Adrenal gland (tissue), 12 donors: ENCODE results near the gene CEP112. TPM values are rescaled to one million over a fixed set of nuclear protein-coding genes. Genes with fewer than 3 reads are reported as not detected.

Experiments used
- DNase-seq, 7 donors: peaks; one replicate each; pipeline ENCODE4 v3.0.0-alpha.2; 2019 to 2020
- H3K27ac ChIP-seq, 5 donors: fragments of 200-600 bp; sonication (generic) in 4 of 5; 1 replicate in 3 of 5; 2 replicates in 2 of 5; pipeline versions ENCODE4 v1.5.1 to v1.8.0; 2016 to 2020; ENCODE audit warnings: mild to moderate bottlenecking in 1 of 5
- H3K27me3 ChIP-seq: fragments of 200-600 bp; 2 replicates; pipeline ENCODE4 v1.8.0; 2021
- H3K36me3 ChIP-seq, 2 donors: fragments of 200-600 bp; replicated peaks in 1 of 2; 1 replicate in 1 of 2; 2 replicates in 1 of 2; pipeline versions ENCODE4 v1.5.1 to v1.8.0; 2018 to 2022
- H3K4me1 ChIP-seq, 2 donors: fragments of 200-600 bp; replicated peaks in 1 of 2; 1 replicate in 1 of 2; 2 replicates in 1 of 2; pipeline versions ENCODE4 v1.5.1 to v1.8.0; 2018 to 2021
- H3K4me3 ChIP-seq, 4 donors: fragments of 200-600 bp; sonication (generic) in 3 of 4; one replicate each; pipeline ENCODE4 v1.5.1; 2016 to 2018
- H3K9me3 ChIP-seq, 3 donors: fragments of 200-600 bp; sonication (generic) in 1 of 3; replicated peaks in 1 of 3; 1 replicate in 2 of 3; 2 replicates in 1 of 3; pipeline versions ENCODE4 v1.5.1 to v1.8.0; 2016 to 2021
- POLR2A ChIP-seq, 2 donors: fragments of 450-650 bp; IDR thresholded peaks; one replicate each; pipeline ENCODE4 v1.6.1; 2017; ENCODE audit warnings: antibody characterized with exemption in 2 of 2, mild to moderate bottlenecking in 2 of 2, moderate library complexity in 1 of 2
- WGBS, 4 donors: extraction: QIAGEN DNeasy Blood & Tissue Kit in 2 of 4; methylation state at CpG; one replicate each; pipeline versions ENCODE4 v1.1.5 to v1.1.7; 2013 to 2017; 5-methylcytosine and 5-hydroxymethylcytosine counted together
- intact Hi-C, 2 donors: fragments of 100-400 bp; cut with DNase I; formaldehyde crosslinking; loops; one replicate each; pipeline versions ENCODE4 v1.14.1 to v1.15.0; 2022 to 2023
- polyA plus RNA-seq, 3 donors: library from polyadenylated mRNA; stranded (reverse); fragments of 200-250 nt in 2 of 3; fragments of 350-450 nt in 1 of 3; fragmentation: Illumina TruSeq in 1 of 3; extraction: RNeasy Lipid Tissue Mini Kit (QIAGEN cat#74804) in 1 of 3; gene quantifications; one replicate each; pipeline ENCODE4 v1.2.3, GENCODE V29; 2013 to 2014
- total RNA-seq, 9 donors: library from RNA; depleted of rRNA in 4 of 9; stranded (reverse); fragments of >200 nt in 4 of 9; fragments of 120-200 nt in 1 of 9; fragmentation: NEBNext Ultra II Directional in 1 of 9; extraction: Animal tissue kit (Norgen Biotek cat#: 25700) in 1 of 9; gene quantifications; one replicate each; pipeline versions ENCODE4 v1.1.0 to v1.2.4, GENCODE V29; 2013 to 2023
- TF ChIP-seq, protein P1 (sequence below), 6 experiments: fragments of 450-650 bp in 4 of 6; fragments of 200-600 bp in 2 of 6; sonication (generic) in 1 of 6; IDR thresholded peaks; 1 replicate in 5 of 6; 2 replicates in 1 of 6; pipeline versions ENCODE4 v1.5.1 to v1.8.0; 2016 to 2021; ENCODE audit warnings: antibody characterized with exemption in 6 of 6, mild to moderate bottlenecking in 2 of 6, moderate library complexity in 1 of 6
- donor health status: healthy with polysubstance abuse.
- donor health status: Bipolar disorder and iron deficiency.
- donor health status: DM: yes; HTN: yes; CAD: no.
- donor health status: DM: no; HTN: no; CAD: no.
- donor health status: DM: no; HTN: no; CAD: no.
- donor health status: DM: yes; HTN: yes; CAD: no.

The CEP112 gene
- total and polyA plus RNA-seq, 12 donors = 4.2 to 24.1 (median 9.6) TPM

DNA sequence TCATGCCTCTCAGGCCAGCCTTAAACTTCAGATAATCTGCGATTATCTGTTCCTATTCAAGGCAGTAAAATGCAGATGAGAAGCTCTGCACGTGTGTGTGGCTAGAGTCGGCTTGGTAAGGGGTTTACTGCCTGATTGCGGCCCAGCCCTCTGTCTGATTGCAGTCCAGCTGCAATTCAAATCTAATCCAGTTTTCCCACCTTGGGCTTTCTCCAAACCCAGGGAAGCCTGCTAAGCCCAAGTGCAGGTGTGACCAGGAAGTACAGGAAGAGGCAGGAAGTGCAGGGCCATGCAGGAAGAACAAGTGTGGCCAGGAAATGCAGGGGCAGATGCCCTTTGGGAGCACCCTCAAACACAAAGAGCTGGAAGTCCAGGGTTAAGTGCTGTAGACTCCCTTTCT lies 314.9 kb downstream of the CEP112 start:
- H3K36me3 ChIP-seq = no peaks in the 10 kb centered on the region
- intact Hi-C loops = no loop called here
- TF ChIP-seq, protein P1, sequence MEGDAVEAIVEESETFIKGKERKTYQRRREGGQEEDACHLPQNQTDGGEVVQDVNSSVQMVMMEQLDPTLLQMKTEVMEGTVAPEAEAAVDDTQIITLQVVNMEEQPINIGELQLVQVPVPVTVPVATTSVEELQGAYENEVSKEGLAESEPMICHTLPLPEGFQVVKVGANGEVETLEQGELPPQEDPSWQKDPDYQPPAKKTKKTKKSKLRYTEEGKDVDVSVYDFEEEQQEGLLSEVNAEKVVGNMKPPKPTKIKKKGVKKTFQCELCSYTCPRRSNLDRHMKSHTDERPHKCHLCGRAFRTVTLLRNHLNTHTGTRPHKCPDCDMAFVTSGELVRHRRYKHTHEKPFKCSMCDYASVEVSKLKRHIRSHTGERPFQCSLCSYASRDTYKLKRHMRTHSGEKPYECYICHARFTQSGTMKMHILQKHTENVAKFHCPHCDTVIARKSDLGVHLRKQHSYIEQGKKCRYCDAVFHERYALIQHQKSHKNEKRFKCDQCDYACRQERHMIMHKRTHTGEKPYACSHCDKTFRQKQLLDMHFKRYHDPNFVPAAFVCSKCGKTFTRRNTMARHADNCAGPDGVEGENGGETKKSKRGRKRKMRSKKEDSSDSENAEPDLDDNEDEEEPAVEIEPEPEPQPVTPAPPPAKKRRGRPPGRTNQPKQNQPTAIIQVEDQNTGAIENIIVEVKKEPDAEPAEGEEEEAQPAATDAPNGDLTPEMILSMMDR (IDR thresholded peaks at IDR 0.05) = no peak
- no peak for TF ChIP-seq POLR2A (IDR thresholded peaks at IDR 0.05)
- 77 to 86% (median 80%) methylated on average over 4 of the region's 4 CpGs for WGBS, 4 donors
- no peak for DNase-seq
- no peaks in the 10 kb centered on the region for H3K27me3 ChIP-seq
- H3K9me3 ChIP-seq = no peaks in the 10 kb centered on the region
- no peak overlapping the region for H3K4me3 ChIP-seq
- no peaks in the 10 kb centered on the region for H3K4me1 ChIP-seq
- no peak overlapping the region for H3K27ac ChIP-seq

DNA sequence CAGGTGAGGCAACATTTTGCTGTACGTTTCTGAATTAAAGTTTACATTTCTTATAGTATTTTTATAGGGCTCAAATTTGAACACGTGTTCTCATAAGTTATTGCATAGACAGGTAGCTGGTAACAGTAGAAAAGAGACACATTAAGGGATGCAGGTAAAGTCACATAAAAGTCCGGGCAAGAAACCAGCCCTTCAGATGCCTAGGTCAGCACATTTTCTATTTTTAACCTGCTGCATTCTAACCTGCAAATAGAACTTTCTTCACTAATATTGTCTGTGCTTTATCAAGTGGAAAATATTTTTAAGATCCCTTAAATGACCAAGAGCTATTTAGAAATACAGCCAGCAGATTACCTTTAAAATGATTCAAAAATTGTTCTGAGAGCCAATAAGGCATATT lies 323.1 kb downstream of the CEP112 start:
- WGBS, 4 donors = 71 to 91% (median 83%) methylated on average over 3 of the region's 3 CpGs
- Histone ChIP-seq H3K4me3 (no peak overlapping the region), H3K36me3 (no peaks in the 10 kb centered on the region), H3K9me3 (no peaks in the 10 kb centered on the region), H3K27me3 (no peaks in the 10 kb centered on the region), H3K4me1 (no peaks in the 10 kb centered on the region), H3K27ac (no peak overlapping the region)
- intact Hi-C loops = no loop called here
- TF ChIP-seq POLR2A (IDR thresholded peaks at IDR 0.05) = no peak
- TF ChIP-seq, protein P1 (IDR thresholded peaks at IDR 0.05) = no peak
- no peak for DNase-seq

DNA sequence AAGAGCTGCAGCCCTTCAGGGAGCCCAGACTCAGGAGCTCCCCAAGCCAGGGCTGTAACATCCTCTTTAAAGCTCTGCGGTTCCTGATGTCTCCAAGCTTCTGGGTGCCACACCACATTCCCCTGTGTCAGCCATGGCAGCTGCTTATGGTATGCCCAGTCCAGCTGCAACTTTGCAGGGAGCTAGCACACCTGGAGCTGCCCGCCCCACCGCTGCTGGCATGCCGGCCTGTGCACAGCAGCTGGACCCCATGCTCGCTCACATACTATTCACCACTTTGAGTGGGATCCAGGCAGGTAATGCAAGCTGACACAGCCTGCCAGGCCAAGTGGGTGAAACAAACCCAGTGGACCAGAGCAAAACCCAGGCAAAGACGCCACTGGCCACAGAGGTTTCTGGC lies 324.9 kb downstream of the CEP112 start:
- H3K4me1 ChIP-seq = no peaks in the 10 kb centered on the region
- no peaks in the 10 kb centered on the region for H3K27me3 ChIP-seq
- intact Hi-C loops = no loop called here
- H3K9me3 ChIP-seq = no peaks in the 10 kb centered on the region
- WGBS, 4 donors = 67 to 97% (median 89%) methylated on average over 2 to 6 of the region's 6 CpGs
- H3K4me3 ChIP-seq = no peak overlapping the region
- TF ChIP-seq, protein P1 (IDR thresholded peaks at IDR 0.05) = no peak
- no peak for TF ChIP-seq POLR2A (IDR thresholded peaks at IDR 0.05)
- no peaks in the 10 kb centered on the region for H3K36me3 ChIP-seq
- DNase-seq = no peak
- H3K27ac ChIP-seq = no peak overlapping the region

DNA sequence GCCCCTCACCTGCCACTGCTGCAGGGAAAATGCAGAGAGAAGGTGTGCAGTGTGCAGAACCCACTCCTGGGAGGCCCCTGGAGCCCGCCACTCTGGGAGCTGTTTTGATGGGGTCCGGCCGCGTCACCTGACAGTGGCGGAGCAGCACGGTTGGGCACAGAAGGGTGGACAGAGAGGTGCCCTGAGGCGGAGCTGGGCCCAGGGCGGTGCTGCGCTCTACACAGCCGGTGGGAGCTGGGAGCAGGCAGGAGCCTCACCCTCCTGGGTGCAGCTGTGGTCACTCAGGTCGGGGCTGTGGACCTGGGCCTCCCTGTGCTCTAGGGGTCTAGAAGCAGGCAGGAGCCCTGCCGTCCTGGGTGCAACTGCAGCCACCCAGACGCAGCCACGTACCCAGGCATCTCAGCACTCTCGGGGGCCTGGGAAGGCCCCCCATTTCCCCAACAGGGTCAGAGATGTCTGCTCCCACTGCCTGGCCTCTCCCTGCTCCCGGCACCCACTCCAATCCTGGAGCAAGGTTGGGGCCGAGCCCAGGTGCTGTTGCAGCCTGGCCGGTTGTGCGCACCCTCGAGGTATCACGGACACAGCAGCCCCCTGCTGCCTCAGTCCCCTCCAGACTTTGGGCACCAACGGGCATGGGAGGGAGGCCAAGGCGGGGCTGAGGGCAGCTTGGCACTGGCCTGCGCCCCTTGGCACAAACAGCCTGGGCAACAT lies 326.1 kb downstream of the CEP112 start:
- Histone ChIP-seq H3K27ac (no peak overlapping the region), H3K4me1 (no peaks in the 10 kb centered on the region), H3K36me3 (no peaks in the 10 kb centered on the region), H3K4me3 (no peak overlapping the region), H3K9me3 (no peaks in the 10 kb centered on the region), H3K27me3 (no peaks in the 10 kb centered on the region)
- no peak for DNase-seq
- 86 to 94% (median 91%) methylated on average over 12 to 24 of the region's 24 CpGs for WGBS, 4 donors
- TF ChIP-seq POLR2A (IDR thresholded peaks at IDR 0.05) = no peak
- TF ChIP-seq, protein P1 (IDR thresholded peaks at IDR 0.05) = no peak
- intact Hi-C loops = no loop called here
